NCI-H2081 treated with DMSO at 0.1 percent for 48 hours (cell line): ENCODE measurements around the gene SETD9.

Experiments used
- DNase-seq: peaks from one replicate; lab custom pipeline; 2025; lab: John Stamatoyannopoulos, UW

SETD9 gene

GRCh38 chr5:56934325-56934724, 24.9 kb downstream of the SETD9 start:
- no peak for DNase-seq

GRCh38 chr5:56938858-56939257, 29.5 kb downstream of the SETD9 start:
- DNase-seq: no peak

- DNase-seq: no peak
Measured at GRCh38 chr5:56941981-56942380, 32.6 kb downstream of the SETD9 start.

- DNase-seq: no peak
Measured at GRCh38 chr5:56947052-56947451, 37.7 kb downstream of the SETD9 start.

- no peak for DNase-seq
Measured at GRCh38 chr5:56950626-56951125, 41.3 kb downstream of the SETD9 start.

- no peak for DNase-seq
Measured at GRCh38 chr5:56951126-56951945, 41.9 kb downstream of the SETD9 start.

- DNase-seq: no peak
Measured at GRCh38 chr5:56951946-56952691, 42.7 kb downstream of the SETD9 start, which contains the start of gene MIER3. TSS of gene MIER3 (minus strand) at chr5:56952123. CDS start at chr5:56952102, 21 bp downstream.

GRCh38 chr5:56954262-56954661, 44.9 kb downstream of the SETD9 start:
- no peak for DNase-seq

- no peak for DNase-seq
Measured at GRCh38 chr5:56958595-56958994, 49.2 kb downstream of the SETD9 start.

GRCh38 chr5:56959326-56959725, 49.9 kb downstream of the SETD9 start:
- no peak for DNase-seq

- DNase-seq: no peak
Measured at GRCh38 chr5:56961746-56962145, 52.4 kb downstream of the SETD9 start.

- DNase-seq: no peak
Measured at GRCh38 chr5:56962286-56962685, 52.9 kb downstream of the SETD9 start.

GRCh38 chr5:56963246-56963645, 53.9 kb downstream of the SETD9 start:
- DNase-seq: no peak

GRCh38 chr5:56964173-56964572, 54.8 kb downstream of the SETD9 start:
- DNase-seq: no peak
